Sigmoid colon (tissue), 7 donors: ENCODE measurements around the gene SRD5A1. TPM values are rescaled to one million over a fixed set of nuclear protein-coding genes. Genes with fewer than 3 reads are reported as not detected.

Source experiments
- DNase-seq: peaks from one replicate; pipeline ENCODE4 v3.0.0-alpha.2; 2019
- H3K27ac ChIP-seq, 4 donors: fragments of 200-600 bp; sonication (generic); one replicate each; pipeline ENCODE4 v1.5.1; 2016 to 2019; ENCODE audit warnings: mild to moderate bottlenecking in 1 of 4
- H3K27me3 ChIP-seq, 3 donors: fragments of 200-600 bp; sonication (generic); one replicate each; pipeline ENCODE4 v1.5.1; 2019; ENCODE audit warnings: mild to moderate bottlenecking in 1 of 3
- H3K36me3 ChIP-seq, 4 donors: fragments of 200-600 bp; sonication (generic); one replicate each; pipeline ENCODE4 v1.5.1; 2016 to 2019
- H3K4me1 ChIP-seq, 4 donors: fragments of 200-600 bp; sonication (generic); one replicate each; pipeline ENCODE4 v1.5.1; 2017 to 2019
- H3K4me3 ChIP-seq, 4 donors: fragments of 200-600 bp; sonication (generic); one replicate each; pipeline ENCODE4 v1.5.1; 2017 to 2019; ENCODE audit warnings: mild to moderate bottlenecking in 2 of 4, moderate library complexity in 1 of 4
- H3K9me3 ChIP-seq, 4 donors: fragments of 200-600 bp in 3 of 4; sonication (generic) in 3 of 4; one replicate each; pipeline versions ENCODE4 v1.5.1 to v1.6.1; 2013 to 2019
- EP300 ChIP-seq, 4 donors: sonication (generic); formaldehyde crosslinking; IDR thresholded peaks; one replicate each; pipeline ENCODE4 v1.6.1; 2017; ENCODE audit warnings: antibody characterized with exemption in 4 of 4
- POLR2A ChIP-seq, 2 donors: fragments of 450-650 bp; IDR thresholded peaks; one replicate each; pipeline ENCODE4 v1.6.1; 2016; ENCODE audit warnings: antibody characterized with exemption in 2 of 2, mild to moderate bottlenecking in 2 of 2, moderate library complexity in 2 of 2
- POLR2AphosphoS5 ChIP-seq, 4 donors: sonication (generic); formaldehyde crosslinking; IDR thresholded peaks; one replicate each; pipeline ENCODE4 v1.6.1; 2017; ENCODE audit warnings: antibody characterized with exemption in 4 of 4
- WGBS, 2 donors: extraction: QIAGEN DNeasy Blood & Tissue Kit; methylation state at CpG; one replicate each; pipeline ENCODE4 v1.1.7; 2013; 5-methylcytosine and 5-hydroxymethylcytosine counted together
- intact Hi-C: fragments of 100-400 bp; cut with DNase I; formaldehyde crosslinking; loops from one replicate; pipeline ENCODE4 v1.15.1; 2023
- polyA plus RNA-seq, 3 donors: library from polyadenylated mRNA; stranded (reverse); fragments of 200-250 nt; gene quantifications; one replicate each; pipeline ENCODE4 v1.2.3, GENCODE V29; 2013
- total RNA-seq, 4 donors: library from RNA; depleted of rRNA; stranded (reverse); fragments of >200 nt; gene quantifications; one replicate each; pipeline ENCODE4 v1.1.0, GENCODE V29; 2016
- TF ChIP-seq, protein P1 (sequence below), 4 experiments: fragments of 450-650 bp in 3 of 4; fragments of 200-600 bp in 1 of 4; IDR thresholded peaks; one replicate each; pipeline ENCODE4 v1.5.1; 2016 to 2019; ENCODE audit warnings: antibody characterized with exemption in 4 of 4, mild to moderate bottlenecking in 3 of 4, moderate library complexity in 2 of 4
- donor health status: healthy with polysubstance abuse.
- donor health status: Bipolar disorder and iron deficiency.
- donor health status: healthy.

SRD5A1 gene, protein sequence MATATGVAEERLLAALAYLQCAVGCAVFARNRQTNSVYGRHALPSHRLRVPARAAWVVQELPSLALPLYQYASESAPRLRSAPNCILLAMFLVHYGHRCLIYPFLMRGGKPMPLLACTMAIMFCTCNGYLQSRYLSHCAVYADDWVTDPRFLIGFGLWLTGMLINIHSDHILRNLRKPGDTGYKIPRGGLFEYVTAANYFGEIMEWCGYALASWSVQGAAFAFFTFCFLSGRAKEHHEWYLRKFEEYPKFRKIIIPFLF
- total RNA-seq (1 to 10 TPM; 3.1 to 5.7 (median 3.6) TPM), polyA plus RNA-seq (10 to 100 TPM in 1 of 3 donors, 1 to 10 TPM in 2; 6.6 to 10.7 (median 9.5) TPM)

DNA sequence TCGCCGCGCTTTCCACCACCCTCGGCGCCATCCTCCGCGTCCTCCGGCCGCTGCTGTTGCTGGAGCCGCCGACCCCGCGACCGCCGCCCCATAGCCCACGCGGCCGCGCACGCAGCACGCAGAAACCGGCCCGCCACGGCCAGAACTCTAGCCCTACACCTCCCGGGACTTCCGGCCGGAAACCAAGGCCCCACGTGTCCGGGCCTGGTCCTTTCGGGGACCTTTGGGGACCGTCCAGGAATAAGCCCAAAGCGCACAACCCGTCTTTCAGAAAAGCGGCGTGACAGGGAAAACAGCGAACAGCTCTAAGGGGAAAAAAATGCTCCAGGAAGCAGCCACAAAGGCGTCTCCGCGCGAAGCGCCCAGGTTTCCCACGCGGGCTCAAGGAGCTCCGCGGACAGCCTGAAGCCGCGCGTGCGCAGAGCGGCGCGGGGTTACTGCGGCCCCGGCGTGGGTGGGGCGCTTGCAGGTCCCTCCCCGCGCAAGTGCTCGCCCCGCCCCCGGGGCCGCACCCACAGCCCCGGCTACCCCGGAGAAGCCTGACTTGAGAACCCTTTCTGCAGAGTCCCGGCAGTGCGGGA is at the start of gene SRD5A1, which contains the start of gene NSUN2:
SRD5A1 (plus strand) TSS at position 553 of the 581 bp plus-strand sequence. CDS start 137 bp downstream, outside the sequence.
NSUN2 (minus strand) TSS at position 157 of the 581 bp plus-strand sequence; CDS start at position 92, 65 bp downstream.
- 0% methylated on average over 66 of the region's 66 CpGs for WGBS, 2 donors
- Histone ChIP-seq H3K27ac (peak within 1 kb of the TSS; percentile 86 to 96 (median 88)), H3K4me1 (peaks cover 0 to 37% (median 30%) of the 10 kb centered on the region in 4 donors), H3K4me3 (peak within 1 kb of the TSS; percentile 77 to 90 (median 82)), H3K27me3 (no peaks in the 10 kb centered on the region), H3K36me3 (peaks cover 0 to 37% (median 3%) of the 10 kb centered on the region in 4 donors), H3K9me3 (no peaks in the 10 kb centered on the region)
- peak; percentile 95 for DNase-seq
- intact Hi-C loops: loop anchor here (1.0 to 2.0 kb wide), 4 partner anchors 72 to 254 kb away; partner anchors contain the start of gene MED10
- TF ChIP-seq EP300 (IDR thresholded peaks at IDR 0.05) (no peak), POLR2AphosphoS5 (IDR thresholded peaks at IDR 0.05) (peak; percentile 56 to 83 (median 67)), POLR2A (IDR thresholded peaks at IDR 0.05) (peak; percentile 40 to 41)
- TF ChIP-seq, protein P1, sequence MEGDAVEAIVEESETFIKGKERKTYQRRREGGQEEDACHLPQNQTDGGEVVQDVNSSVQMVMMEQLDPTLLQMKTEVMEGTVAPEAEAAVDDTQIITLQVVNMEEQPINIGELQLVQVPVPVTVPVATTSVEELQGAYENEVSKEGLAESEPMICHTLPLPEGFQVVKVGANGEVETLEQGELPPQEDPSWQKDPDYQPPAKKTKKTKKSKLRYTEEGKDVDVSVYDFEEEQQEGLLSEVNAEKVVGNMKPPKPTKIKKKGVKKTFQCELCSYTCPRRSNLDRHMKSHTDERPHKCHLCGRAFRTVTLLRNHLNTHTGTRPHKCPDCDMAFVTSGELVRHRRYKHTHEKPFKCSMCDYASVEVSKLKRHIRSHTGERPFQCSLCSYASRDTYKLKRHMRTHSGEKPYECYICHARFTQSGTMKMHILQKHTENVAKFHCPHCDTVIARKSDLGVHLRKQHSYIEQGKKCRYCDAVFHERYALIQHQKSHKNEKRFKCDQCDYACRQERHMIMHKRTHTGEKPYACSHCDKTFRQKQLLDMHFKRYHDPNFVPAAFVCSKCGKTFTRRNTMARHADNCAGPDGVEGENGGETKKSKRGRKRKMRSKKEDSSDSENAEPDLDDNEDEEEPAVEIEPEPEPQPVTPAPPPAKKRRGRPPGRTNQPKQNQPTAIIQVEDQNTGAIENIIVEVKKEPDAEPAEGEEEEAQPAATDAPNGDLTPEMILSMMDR (IDR thresholded peaks at IDR 0.05): no peak

DNA sequence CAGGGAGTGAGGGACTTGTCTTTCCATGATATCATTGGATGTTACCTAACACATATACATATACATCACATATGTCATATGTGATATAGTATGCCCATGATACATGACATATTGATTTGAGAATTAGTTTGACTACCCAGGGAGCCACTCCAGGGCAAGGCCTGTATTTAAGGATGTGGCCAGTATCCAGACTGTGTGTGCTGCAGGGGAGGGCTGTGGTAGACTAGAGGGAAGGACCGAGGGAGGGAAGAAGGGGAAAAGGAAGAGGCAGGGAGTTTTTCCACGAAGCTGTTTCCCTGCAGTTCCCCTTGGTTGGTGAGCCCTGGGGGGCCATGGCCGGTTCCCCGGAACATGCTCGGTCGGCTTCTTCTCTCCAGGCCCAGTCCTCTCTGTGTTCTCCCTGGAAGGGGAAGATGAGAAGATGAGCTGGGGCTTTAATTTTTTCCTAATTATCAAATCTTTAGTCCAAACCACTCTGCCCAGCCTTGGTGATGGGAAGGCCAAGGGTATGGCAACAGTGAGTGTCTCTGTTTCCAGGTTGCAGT is 49.1 kb upstream of the SRD5A1 start:
- intact Hi-C loops: no loop called here
- no peak for DNase-seq
- H3K27ac ChIP-seq: no peak overlapping the region
- H3K36me3 ChIP-seq: no peaks in the 10 kb centered on the region
- TF ChIP-seq POLR2A (IDR thresholded peaks at IDR 0.05): no peak
- no peak for TF ChIP-seq POLR2AphosphoS5 (IDR thresholded peaks at IDR 0.05)
- TF ChIP-seq, protein P1 (IDR thresholded peaks at IDR 0.05): no peak
- no peak for TF ChIP-seq EP300 (IDR thresholded peaks at IDR 0.05)
- peaks cover 0 to 12% (median 10%) of the 10 kb centered on the region in 4 donors for H3K4me1 ChIP-seq
- no peaks in the 10 kb centered on the region for H3K9me3 ChIP-seq
- peaks cover 0 to 4% (median 0%) of the 10 kb centered on the region in 3 donors for H3K27me3 ChIP-seq
- WGBS, 2 donors: 75 to 78% methylated on average over 6 of the region's 6 CpGs
- no peak overlapping the region for H3K4me3 ChIP-seq

DNA sequence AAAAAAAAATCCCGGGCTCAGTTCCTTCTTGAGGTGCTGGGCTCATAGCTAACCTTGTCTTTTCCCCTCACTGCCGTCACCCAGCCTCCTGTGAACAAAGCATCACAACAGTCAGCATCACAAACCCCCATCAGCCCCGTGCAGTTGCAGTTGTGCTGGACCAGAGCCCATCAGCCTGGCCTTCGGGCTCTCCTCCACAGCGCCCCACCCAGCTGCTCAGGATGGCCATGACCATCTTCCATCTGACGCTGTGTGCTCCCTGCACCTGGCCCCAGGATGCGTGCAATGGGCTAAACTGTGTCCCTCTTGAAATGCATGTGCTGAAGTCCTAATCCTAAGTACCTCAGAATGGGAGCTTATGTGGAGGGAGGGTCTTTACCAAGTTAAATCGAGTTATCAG is 48.5 kb upstream of the SRD5A1 start:
- Histone ChIP-seq H3K27ac (no peak overlapping the region), H3K36me3 (no peaks in the 10 kb centered on the region), H3K4me1 (peaks cover 0 to 12% (median 10%) of the 10 kb centered on the region in 4 donors), H3K4me3 (no peak overlapping the region), H3K9me3 (no peaks in the 10 kb centered on the region), H3K27me3 (peaks cover 0 to 4% (median 0%) of the 10 kb centered on the region in 3 donors)
- no peak for TF ChIP-seq POLR2AphosphoS5 (IDR thresholded peaks at IDR 0.05)
- TF ChIP-seq, protein P1 (IDR thresholded peaks at IDR 0.05): no peak
- no peak for TF ChIP-seq POLR2A (IDR thresholded peaks at IDR 0.05)
- no peak for TF ChIP-seq EP300 (IDR thresholded peaks at IDR 0.05)
- intact Hi-C loops: no loop called here
- DNase-seq: no peak
- 70 to 87% methylated on average over 8 of the region's 8 CpGs for WGBS, 2 donors

DNA sequence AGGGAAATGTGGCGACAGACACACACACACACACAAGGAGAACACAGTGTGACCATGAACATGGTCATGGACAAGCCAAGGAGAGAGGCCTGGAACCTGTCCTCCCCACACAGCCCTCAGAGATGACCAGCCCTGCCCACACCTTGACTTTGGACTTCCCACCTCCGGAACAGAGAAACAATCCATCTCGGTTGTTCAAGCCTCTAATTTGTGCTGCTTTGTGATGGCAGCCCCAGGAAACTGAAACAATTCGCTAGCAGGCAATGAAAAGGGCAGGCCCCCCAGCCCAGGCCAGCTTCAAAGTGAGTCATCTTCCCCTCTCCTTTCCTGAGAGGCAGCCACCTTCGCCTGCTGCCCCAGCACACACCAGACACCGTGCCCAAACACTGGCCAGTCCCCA is 48.1 kb upstream of the SRD5A1 start:
- no peaks in the 10 kb centered on the region for H3K36me3 ChIP-seq

More for the DNA sequence above, 48.1 kb upstream of the SRD5A1 start:
- intact Hi-C loops: no loop called here
- no peak for DNase-seq
- Histone ChIP-seq H3K27ac (no peak overlapping the region), H3K4me3 (no peak overlapping the region), H3K9me3 (no peaks in the 10 kb centered on the region), H3K4me1 (peaks cover 0 to 12% (median 10%) of the 10 kb centered on the region in 4 donors), H3K27me3 (peaks cover 0 to 4% (median 0%) of the 10 kb centered on the region in 3 donors)
- no peak for TF ChIP-seq EP300 (IDR thresholded peaks at IDR 0.05)
- TF ChIP-seq, protein P1 (IDR thresholded peaks at IDR 0.05): no peak
- TF ChIP-seq POLR2A (IDR thresholded peaks at IDR 0.05): no peak
- no peak for TF ChIP-seq POLR2AphosphoS5 (IDR thresholded peaks at IDR 0.05)
- WGBS, 2 donors: 58 to 61% methylated on average over 6 of the region's 6 CpGs
